Omental fat pad (tissue), 4 donors: ENCODE data around the gene MN1. TPM values are rescaled to one million over a fixed set of nuclear protein-coding genes. Genes with fewer than 3 reads are reported as not detected.
A peak's percentile ranks its signal among the peaks of the same experiment; 100 is the strongest.

Source experiments
- ATAC-seq: fragments of 150-250 bp; one replicate; pipeline ENCODE4 v1.9.1; 2016; ENCODE audit warnings: mild to moderate bottlenecking, moderate library complexity; ENCODE audit not compliant: low FRiP score
- DNase-seq: peaks from one replicate; pipeline ENCODE4 v3.0.0-alpha.2; 2019; ENCODE audit warnings: low spot score
- CTCF ChIP-seq, 3 donors: fragments of 450-650 bp; IDR thresholded peaks; one replicate each; pipeline ENCODE4 v1.5.1; 2016 to 2017; ENCODE audit warnings: antibody characterized with exemption in 3 of 3, mild to moderate bottlenecking in 3 of 3, moderate library complexity in 2 of 3
- total RNA-seq, 4 donors: library from RNA; depleted of rRNA; stranded (reverse); fragments of >200 nt; gene quantifications; one replicate each; pipeline ENCODE4 v1.1.0, GENCODE V29; 2016

MN1 gene
- total RNA-seq, 4 donors from 2014 or later, result 4.8 to 16.5 (median 8.9) TPM

- no peak for ATAC-seq
- no peak for DNase-seq
- TF ChIP-seq CTCF (IDR thresholded peaks at IDR 0.05), result no peak
These were observed 1.7 kb downstream of the MN1 start for GRCh38 chr22:27799827-27800249.

GRCh38 chr22:27799015-27799826 is 2.3 kb downstream of the MN1 start:
- no peak for DNase-seq
- no peak for ATAC-seq
- no peak for TF ChIP-seq CTCF (IDR thresholded peaks at IDR 0.05)

GRCh38 chr22:27798511-27799014 is 3.0 kb downstream of the MN1 start:
- DNase-seq, result no peak
- ATAC-seq, result no peak
- TF ChIP-seq CTCF (IDR thresholded peaks at IDR 0.05), result no peak

GRCh38 chr22:27797520-27798391 is 3.8 kb downstream of the MN1 start:
- no peak for DNase-seq
- ATAC-seq, result no peak
- TF ChIP-seq CTCF (IDR thresholded peaks at IDR 0.05), result no peak

- no peak for TF ChIP-seq CTCF (IDR thresholded peaks at IDR 0.05)
- no peak for DNase-seq
- no peak for ATAC-seq
These were observed 4.6 kb downstream of the MN1 start for GRCh38 chr22:27796829-27797519.

- ATAC-seq, result peak; percentile 41
- DNase-seq, result no peak
- no peak for TF ChIP-seq CTCF (IDR thresholded peaks at IDR 0.05)
These were observed 5.6 kb downstream of the MN1 start for GRCh38 chr22:27795696-27796517.
